AML-193 (cell line): ENCODE results near the gene PROZ.

Experiments used
- DNase-seq, 2 experiments: peaks; one replicate each; lab custom pipeline; 2025; lab: John Stamatoyannopoulos, UW

The PROZ gene

GRCh38 chr13:113207890-113208420 lies 49.5 kb downstream of the PROZ start:
- DNase-seq = peak; percentile 21 to 27

- DNase-seq = peak; percentile 71 to 72
These were observed 50.2 kb downstream of the PROZ start, which contains the start of gene PCID2 for GRCh38 chr13:113208421-113209335. Gene PCID2, minus strand, starts transcription at chr13:113208669. Its CDS starts 35 bp downstream, at chr13:113208634.

GRCh38 chr13:113209336-113209758 lies 50.9 kb downstream of the PROZ start, which contains the start of gene CUL4A:
Gene CUL4A, plus strand, starts transcription at chr13:113209613. Its CDS starts 15 bp downstream, at chr13:113209628.
- peak; percentile 40 to 47 for DNase-seq

DNA sequence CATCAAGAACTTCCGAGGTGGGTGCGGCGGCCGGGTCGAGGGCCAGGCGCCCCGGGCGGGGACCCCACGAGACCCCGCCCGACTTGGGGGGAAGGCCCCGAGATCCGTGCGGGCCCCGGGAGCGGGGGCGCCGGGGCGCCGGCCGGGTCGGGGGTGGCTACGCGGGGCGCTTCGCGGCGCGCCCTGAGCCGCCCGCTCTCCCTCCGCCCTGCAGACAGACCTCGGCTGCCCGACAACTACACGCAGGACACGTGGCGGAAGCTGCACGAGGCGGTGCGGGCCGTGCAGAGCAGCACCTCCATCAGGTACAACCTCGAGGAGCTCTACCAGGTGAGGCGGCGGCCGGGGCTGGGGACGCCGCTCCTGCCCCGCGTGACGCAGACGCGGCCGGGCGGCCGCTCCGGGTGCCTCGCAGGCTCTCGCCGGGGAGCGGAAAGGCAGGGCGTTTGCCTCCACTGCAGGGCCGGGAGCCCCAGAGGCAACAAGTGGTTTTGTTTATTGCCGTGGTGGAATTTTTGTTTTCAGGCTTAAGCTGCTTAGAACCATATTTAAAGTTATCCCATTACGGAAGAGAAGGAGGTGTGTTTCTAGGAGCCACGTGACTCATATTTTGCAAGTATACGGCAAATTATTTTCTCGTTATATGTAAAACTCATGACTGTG lies 51.4 kb downstream of the PROZ start:
- peak; percentile 49 to 58 for DNase-seq

DNA sequence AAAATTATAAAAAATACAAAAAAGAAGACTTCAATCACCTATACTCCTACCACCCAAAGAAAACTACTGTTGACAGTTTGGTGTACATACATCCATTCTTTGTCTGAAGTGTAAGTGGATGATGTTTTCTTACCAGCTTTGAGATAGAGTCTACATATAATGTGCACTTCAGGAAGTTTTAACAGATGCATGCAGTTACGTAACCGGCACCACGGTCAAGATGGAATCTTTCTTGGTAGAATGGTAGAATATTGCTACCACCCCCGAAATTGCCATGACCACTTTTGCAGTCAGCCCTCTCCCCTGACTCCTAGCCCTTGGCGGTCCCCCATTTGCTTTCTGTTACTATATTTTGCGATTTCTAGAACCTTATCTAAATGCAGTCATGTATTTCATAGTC lies 52.4 kb downstream of the PROZ start:
- DNase-seq = peak; percentile 46 to 67

DNA sequence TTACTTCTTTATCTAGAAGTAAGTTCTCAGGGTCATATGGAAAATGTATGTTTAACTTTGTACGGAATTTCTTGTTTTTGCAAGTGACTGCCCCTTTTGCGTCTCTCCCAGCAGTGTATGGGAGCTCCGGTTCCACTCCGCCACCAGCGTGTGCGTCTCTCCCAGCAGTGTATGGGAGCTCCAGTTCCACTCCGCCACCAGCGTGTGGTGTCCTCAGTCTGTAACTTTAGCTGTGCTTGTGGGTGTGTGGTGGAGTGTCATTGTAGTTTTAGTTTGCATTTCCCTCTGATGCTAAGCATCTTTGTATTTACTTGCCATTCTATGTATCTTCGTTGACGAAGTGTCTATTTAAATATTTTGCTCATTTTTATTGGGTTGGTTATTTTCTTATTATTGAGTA lies 53.3 kb downstream of the PROZ start:
- no peak for DNase-seq

DNA sequence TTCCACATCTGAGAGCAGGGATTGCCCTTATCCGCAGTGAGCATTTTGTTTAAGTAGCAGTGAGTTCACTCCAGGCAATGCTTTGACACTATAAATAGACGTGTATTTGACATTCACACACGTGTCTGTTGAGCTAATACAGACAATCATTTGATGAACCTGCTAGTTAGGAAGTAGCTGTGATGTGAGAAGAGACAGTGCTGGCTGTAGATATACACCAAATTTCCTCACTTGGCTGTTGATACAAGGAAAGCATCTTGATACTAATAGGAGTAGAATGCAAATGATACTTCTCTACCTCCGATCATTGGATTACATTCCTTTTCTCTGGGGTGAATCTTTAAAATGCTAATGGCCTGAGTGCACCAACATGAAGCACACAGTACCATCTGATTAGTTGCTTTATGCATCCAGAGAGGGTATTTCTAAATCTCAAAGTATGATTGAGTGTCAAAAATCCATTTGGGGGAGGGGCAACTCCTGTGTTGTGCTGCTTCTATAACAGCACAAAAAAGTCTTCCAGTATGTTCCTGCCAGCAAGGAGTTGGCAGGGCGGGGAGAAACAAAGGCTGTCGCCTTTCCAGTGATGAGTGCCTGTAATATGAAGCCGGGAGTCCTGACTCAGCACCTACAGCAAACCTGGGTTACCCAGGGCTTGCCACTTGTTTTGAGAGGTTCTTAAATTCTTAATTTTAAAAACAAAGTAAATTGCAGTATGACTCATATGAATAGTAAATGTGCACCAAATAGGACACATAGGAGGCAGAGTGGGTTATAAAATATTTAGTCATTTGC lies 58.0 kb downstream of the PROZ start:
- no peak for DNase-seq

GRCh38 chr13:113218586-113218985 lies 60.1 kb downstream of the PROZ start:
- DNase-seq = no peak

DNA sequence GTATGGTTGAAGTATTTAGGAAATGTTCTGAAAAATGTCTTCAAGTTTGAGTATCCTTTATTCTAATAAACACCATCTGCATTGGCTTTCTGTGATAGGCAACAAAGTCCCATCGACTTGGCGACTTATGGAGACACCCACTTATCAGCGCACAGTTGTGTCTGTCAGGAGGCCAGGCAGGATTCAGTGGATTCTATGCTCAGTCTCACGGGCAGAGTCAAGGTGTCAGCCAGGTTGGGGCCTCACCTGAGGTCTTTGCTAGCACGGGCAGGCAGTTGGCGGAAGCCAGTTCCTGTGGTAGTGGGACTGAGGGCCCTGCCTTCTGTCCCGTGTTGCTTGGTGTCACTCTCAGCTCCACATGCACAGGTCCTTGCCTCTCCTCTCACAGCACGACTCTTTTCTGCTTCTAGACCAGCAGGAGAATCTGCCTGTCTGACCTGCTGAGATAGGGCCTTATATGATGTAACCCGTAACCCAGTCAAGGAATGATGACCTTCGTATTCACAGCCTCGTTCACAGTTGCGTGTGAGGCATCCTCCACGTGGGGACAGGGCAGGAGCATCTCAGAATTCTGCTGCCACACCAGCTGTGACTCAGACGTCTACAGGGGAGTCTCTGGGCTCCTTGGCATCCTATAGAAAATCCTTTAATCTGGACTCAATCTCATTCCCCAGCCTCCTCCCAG lies 61.0 kb downstream of the PROZ start:
- DNase-seq = no peak

DNA sequence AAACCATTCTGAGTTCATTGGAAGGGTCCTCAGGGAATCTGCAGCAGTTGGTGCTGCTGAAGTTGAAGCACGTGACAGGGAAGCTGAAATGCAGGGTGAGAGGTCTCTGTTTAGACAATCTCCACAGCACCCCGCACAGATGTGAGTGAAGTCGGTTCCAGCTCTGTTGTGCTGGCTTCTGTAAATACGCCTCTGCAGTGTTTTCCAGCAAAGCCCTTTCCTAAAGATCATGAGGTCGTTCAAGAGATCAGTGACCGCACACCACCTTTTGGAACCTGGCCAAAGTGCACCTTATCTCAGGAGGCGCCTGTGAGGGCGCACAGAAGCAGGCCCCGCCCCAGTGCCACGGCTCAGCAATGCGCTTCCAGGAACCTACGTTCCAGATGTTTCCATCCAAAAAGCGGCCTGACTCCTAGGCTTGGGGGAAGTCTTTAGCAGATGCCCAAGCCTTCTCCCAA lies 61.7 kb downstream of the PROZ start:
- DNase-seq = no peak

- DNase-seq = no peak
These were observed 62.4 kb downstream of the PROZ start for GRCh38 chr13:113220877-113221276.
